ENCODE results near the gene PSMB10. TPM values are rescaled to one million over a fixed set of nuclear protein-coding genes. Genes with fewer than 3 reads are reported as not detected.

PSMB10 gene
- total RNA-seq, 4 donors from 2014 or later, result 22.9 to 57.6 (median 39.4) TPM

GRCh38 chr16:67902831-67903230 lies 33.8 kb downstream of the PSMB10 start:
- whole genome bisulfite sequencing, 2 donors, result 73 to 82% methylated on average over 4 of the region's 4 CpGs

GRCh38 chr16:67901734-67902133 lies 34.9 kb downstream of the PSMB10 start:
- Histone ChIP-seq H3K9me3 (no peaks in the 10 kb centered on the region), H3K4me1 (peaks cover 0 to 23% (median 12%) of the 10 kb centered on the region in 4 donors), H3K27me3 (no peaks in the 10 kb centered on the region), H3K27ac (no peak overlapping the region), H3K36me3 (peaks cover 0 to 30% (median 4%) of the 10 kb centered on the region in 3 donors), H3K4me3 (no peak overlapping the region)
- TF ChIP-seq EP300 (IDR thresholded peaks at IDR 0.05) (no peak), POLR2A (IDR thresholded peaks at IDR 0.05) (no peak), CTCF (IDR thresholded peaks at IDR 0.05) (no peak)
- 93 to 95% methylated on average over 5 of the region's 5 CpGs for WGBS, 2 donors
- DNase-seq (ENCODE audit: low spot score in 2 of 2), result no peak

More at GRCh38 chr16:67902831-67903230, 33.8 kb downstream of the PSMB10 start:
- peaks cover 0 to 30% (median 4%) of the 10 kb centered on the region in 3 donors for H3K36me3 ChIP-seq
- no peaks in the 10 kb centered on the region for H3K27me3 ChIP-seq
- H3K9me3 ChIP-seq, result no peaks in the 10 kb centered on the region
- no peak overlapping the region for H3K4me3 ChIP-seq
- DNase-seq (ENCODE audit: low spot score in 2 of 2), result no peak
- H3K4me1 ChIP-seq, result peaks cover 0 to 12% (median 2%) of the 10 kb centered on the region in 4 donors
- TF ChIP-seq POLR2A (IDR thresholded peaks at IDR 0.05) (no peak), CTCF (IDR thresholded peaks at IDR 0.05) (no peak), EP300 (IDR thresholded peaks at IDR 0.05) (no peak)
- no peak overlapping the region for H3K27ac ChIP-seq

GRCh38 chr16:67897231-67897630 lies 39.4 kb downstream of the PSMB10 start:
- peaks cover 0 to 8% (median 0%) of the 10 kb centered on the region in 3 donors for H3K36me3 ChIP-seq

GRCh38 chr16:67893743-67894399 lies 42.8 kb downstream of the PSMB10 start:
- H3K27me3 ChIP-seq, result no peaks in the 10 kb centered on the region
- H3K36me3 ChIP-seq, result no peaks in the 10 kb centered on the region
- H3K4me3 ChIP-seq, result peak overlapping the region; percentile 64 to 98 (median 76)
- DNase-seq (ENCODE audit: low spot score in 2 of 2), result no peak
- WGBS, 2 donors, result 20 to 23% methylated on average over 14 of the region's 14 CpGs
- TF ChIP-seq EP300 (IDR thresholded peaks at IDR 0.05) (no peak), POLR2A (IDR thresholded peaks at IDR 0.05) (no peak), CTCF (IDR thresholded peaks at IDR 0.05) (no peak)
- peak overlapping the region; percentile 82 to 99 (median 94) for H3K27ac ChIP-seq
- no peaks in the 10 kb centered on the region for H3K9me3 ChIP-seq
- H3K4me1 ChIP-seq, result peaks cover 3 to 60% (median 32%) of the 10 kb centered on the region in 4 donors

More at GRCh38 chr16:67897231-67897630, 39.4 kb downstream of the PSMB10 start:
- peak overlapping the region in 3 of 4 donors; percentile 51 to 82 (median 82) for H3K27ac ChIP-seq
- H3K4me3 ChIP-seq, result no peak overlapping the region
- 59 to 60% methylated on average over 3 of the region's 3 CpGs for WGBS, 2 donors
- TF ChIP-seq EP300 (IDR thresholded peaks at IDR 0.05) (peak; percentile 14 to 71), CTCF (IDR thresholded peaks at IDR 0.05) (no peak), POLR2A (IDR thresholded peaks at IDR 0.05) (peak in 1 of 2 donors; percentile 13)
- H3K9me3 ChIP-seq, result no peaks in the 10 kb centered on the region
- H3K27me3 ChIP-seq, result no peaks in the 10 kb centered on the region
- peak in 1 of 2 donors; percentile 71 for DNase-seq (ENCODE audit: low spot score in 2 of 2)
- peaks cover 3 to 59% (median 32%) of the 10 kb centered on the region in 4 donors for H3K4me1 ChIP-seq
